T-helper 1 cell treated with Interleukin-12 subunit alpha and Interleukin-12 subunit beta and Interleukin-4 antibody, amounts not matched to agents 30 μg/mL and 1 μg/mL, for 36 hours (primary cell): ENCODE results near the gene VWF.

Experiments used
- H3K27ac Mint-ChIP-seq: one replicate; pipeline ENCODE4 v1.8.0; 2021; ENCODE audit warnings: mild to moderate bottlenecking, mixed read lengths
- H3K27me3 Mint-ChIP-seq: one replicate; pipeline ENCODE4 v1.8.0; 2021; ENCODE audit warnings: low read depth, mixed read lengths
- H3K36me3 Mint-ChIP-seq: one replicate; pipeline ENCODE4 v1.8.0; 2021; ENCODE audit warnings: low read depth, mixed read lengths
- H3K4me1 Mint-ChIP-seq: one replicate; pipeline ENCODE4 v1.8.0; 2021; ENCODE audit warnings: low read depth, mixed read lengths
- H3K4me3 Mint-ChIP-seq: one replicate; pipeline ENCODE4 v1.8.0; 2021; ENCODE audit warnings: mild to moderate bottlenecking, moderate library complexity, mixed read lengths
- H3K9me3 Mint-ChIP-seq: one replicate; pipeline ENCODE4 v1.8.0; 2021; ENCODE audit warnings: mixed read lengths

Gene VWF

GRCh38 chr12:5905757-5906156 is 218.7 kb downstream of the VWF start:
- Mint-ChIP-seq H3K36me3 (no peaks in the 10 kb centered on the region), H3K27me3 (no peaks in the 10 kb centered on the region), H3K27ac (no peak overlapping the region), H3K4me3 (no peak overlapping the region), H3K9me3 (no peaks in the 10 kb centered on the region), H3K4me1 (no peaks in the 10 kb centered on the region)

- Mint-ChIP-seq H3K9me3 (no peaks in the 10 kb centered on the region), H3K27ac (no peak overlapping the region), H3K4me3 (no peak overlapping the region), H3K4me1 (no peaks in the 10 kb centered on the region), H3K36me3 (no peaks in the 10 kb centered on the region), H3K27me3 (no peaks in the 10 kb centered on the region)
These were observed 219.5 kb downstream of the VWF start for GRCh38 chr12:5904969-5905368.

- Mint-ChIP-seq H3K9me3 (no peaks in the 10 kb centered on the region), H3K27ac (no peak overlapping the region), H3K36me3 (no peaks in the 10 kb centered on the region), H3K4me1 (no peaks in the 10 kb centered on the region), H3K27me3 (no peaks in the 10 kb centered on the region), H3K4me3 (no peak overlapping the region)
These were observed 220.0 kb downstream of the VWF start for GRCh38 chr12:5904441-5904840.

GRCh38 chr12:5902736-5903135 is 221.7 kb downstream of the VWF start:
- no peak overlapping the region for H3K4me3 Mint-ChIP-seq
- no peaks in the 10 kb centered on the region for H3K27me3 Mint-ChIP-seq
- no peaks in the 10 kb centered on the region for H3K9me3 Mint-ChIP-seq
- no peak overlapping the region for H3K27ac Mint-ChIP-seq
- H3K4me1 Mint-ChIP-seq: no peaks in the 10 kb centered on the region
- H3K36me3 Mint-ChIP-seq: no peaks in the 10 kb centered on the region

GRCh38 chr12:5901416-5901815 is 223.1 kb downstream of the VWF start:
- Mint-ChIP-seq H3K4me3 (no peak overlapping the region), H3K27ac (peak overlapping the region; percentile 45), H3K36me3 (no peaks in the 10 kb centered on the region), H3K27me3 (peaks cover 10% of the 10 kb centered on the region), H3K4me1 (no peaks in the 10 kb centered on the region), H3K9me3 (no peaks in the 10 kb centered on the region)

GRCh38 chr12:5900533-5901205 is 223.8 kb downstream of the VWF start:
- H3K4me1 Mint-ChIP-seq: no peaks in the 10 kb centered on the region
- H3K9me3 Mint-ChIP-seq: no peaks in the 10 kb centered on the region
- H3K27me3 Mint-ChIP-seq: peaks cover 10% of the 10 kb centered on the region

GRCh38 chr12:5900076-5900475 is 224.4 kb downstream of the VWF start:
- Mint-ChIP-seq H3K9me3 (no peaks in the 10 kb centered on the region), H3K4me1 (no peaks in the 10 kb centered on the region), H3K36me3 (no peaks in the 10 kb centered on the region), H3K27ac (no peak overlapping the region), H3K4me3 (no peak overlapping the region), H3K27me3 (peaks cover 10% of the 10 kb centered on the region)

More at GRCh38 chr12:5900533-5901205, 223.8 kb downstream of the VWF start:
- Mint-ChIP-seq H3K27ac (no peak overlapping the region), H3K4me3 (no peak overlapping the region), H3K36me3 (no peaks in the 10 kb centered on the region)

GRCh38 chr12:5899675-5900074 is 224.8 kb downstream of the VWF start:
- Mint-ChIP-seq H3K27me3 (peaks cover 10% of the 10 kb centered on the region), H3K36me3 (no peaks in the 10 kb centered on the region), H3K4me3 (no peak overlapping the region), H3K27ac (no peak overlapping the region), H3K9me3 (no peaks in the 10 kb centered on the region), H3K4me1 (no peaks in the 10 kb centered on the region)

GRCh38 chr12:5898874-5899273 is 225.6 kb downstream of the VWF start:
- H3K4me1 Mint-ChIP-seq: no peaks in the 10 kb centered on the region
- no peak overlapping the region for H3K27ac Mint-ChIP-seq
- no peaks in the 10 kb centered on the region for H3K36me3 Mint-ChIP-seq
- H3K9me3 Mint-ChIP-seq: no peaks in the 10 kb centered on the region
- H3K27me3 Mint-ChIP-seq: peaks cover 10% of the 10 kb centered on the region
- H3K4me3 Mint-ChIP-seq: no peak overlapping the region
